Body of pancreas (tissue), 4 donors: ENCODE measurements around the gene FYB2. TPM values are rescaled to one million over a fixed set of nuclear protein-coding genes. Genes with fewer than 3 reads are reported as not detected.

Source experiments
- ATAC-seq: fragments of 150-250 bp; one replicate; pipeline ENCODE4 v1.9.1; 2016
- DNase-seq, 4 donors: peaks; one replicate each; pipeline ENCODE4 v3.0.0-alpha.2; 2019
- H3K27ac ChIP-seq, 4 donors: fragments of 200-600 bp; sonication (generic); 1 replicate in 3 of 4; 2 replicates in 1 of 4; pipeline versions ENCODE4 v1.5.1 to v1.6.1; 2016 to 2019; ENCODE audit warnings: mild to moderate bottlenecking in 1 of 4, mixed read lengths in 1 of 4, moderate library complexity in 1 of 4
- H3K27me3 ChIP-seq, 2 donors: fragments of 200-600 bp; sonication (generic); one replicate each; pipeline ENCODE4 v1.6.0; 2016; ENCODE audit warnings: mild to moderate bottlenecking in 1 of 2
- H3K36me3 ChIP-seq, 2 donors: fragments of 200-600 bp; sonication (generic); replicated peaks in 1 of 2; 2 replicates each; pipeline ENCODE4 v1.5.1; 2016; ENCODE audit warnings: low read depth in 2 of 2; ENCODE audit not compliant: insufficient read depth in 1 of 2
- H3K4me1 ChIP-seq: fragments of 200-600 bp; sonication (generic); one replicate; pipeline ENCODE4 v1.6.0; 2016
- H3K4me3 ChIP-seq, 2 donors: fragments of 200-600 bp; sonication (generic); 1 replicate in 1 of 2; 2 replicates in 1 of 2; pipeline ENCODE4 v1.5.1; 2016 to 2019
- H3K9me3 ChIP-seq, 3 donors: fragments of 200-600 bp; sonication (generic); 1 replicate in 2 of 3; 2 replicates in 1 of 3; pipeline ENCODE4 v1.5.1; 2016
- CTCF ChIP-seq, 7 experiments: fragments of 450-650 bp in 4 of 7; fragments of 200-600 bp in 3 of 7; sonication (generic) in 3 of 7; IDR thresholded peaks; one replicate each; pipeline ENCODE4 v1.5.1; 2016 to 2019; ENCODE audit warnings: antibody characterized with exemption in 7 of 7
- POLR2A ChIP-seq, 3 donors: fragments of 450-650 bp; IDR thresholded peaks; one replicate each; pipeline ENCODE4 v1.6.1; 2016; ENCODE audit warnings: antibody characterized with exemption in 3 of 3, mild to moderate bottlenecking in 2 of 3
- WGBS, 2 donors: methylation state at CpG; one replicate each; pipeline ENCODE4 v1.1.5; 2017; 5-methylcytosine and 5-hydroxymethylcytosine counted together
- intact Hi-C: fragments of 100-400 bp; cut with DNase I; formaldehyde crosslinking; loops from one replicate; pipeline ENCODE4 v1.15.1; 2023
- total RNA-seq, 2 donors: library from RNA; depleted of rRNA; stranded (reverse); fragments of >200 nt; gene quantifications; one replicate each; pipeline ENCODE4 v1.1.0, GENCODE V29; 2016

FYB2 gene
- total RNA-seq, 2 donors from 2014 or later, result 2.3 to 3.4 TPM

GRCh38 chr1:56672579-56672978, 146.6 kb downstream of the FYB2 start:
- DNase-seq, result no peak
- Histone ChIP-seq H3K36me3 (no peaks in the 10 kb centered on the region), H3K4me1 (no peaks in the 10 kb centered on the region), H3K27ac (no peak overlapping the region), H3K4me3 (no peak overlapping the region), H3K27me3 (no peaks in the 10 kb centered on the region), H3K9me3 (no peaks in the 10 kb centered on the region)
- no peak for TF ChIP-seq CTCF (IDR thresholded peaks at IDR 0.05)
- TF ChIP-seq POLR2A (IDR thresholded peaks at IDR 0.05), result no peak
- intact Hi-C loops, result no loop called here
- ATAC-seq, result no peak
- 44 to 80% methylated on average over 1 of the region's 1 CpG for WGBS, 2 donors

GRCh38 chr1:56671542-56671941, 147.7 kb downstream of the FYB2 start:
- intact Hi-C loops, result no loop called here

GRCh38 chr1:56671085-56671484, 148.1 kb downstream of the FYB2 start:
- Histone ChIP-seq H3K4me1 (no peaks in the 10 kb centered on the region), H3K4me3 (no peak overlapping the region), H3K27me3 (no peaks in the 10 kb centered on the region), H3K36me3 (no peaks in the 10 kb centered on the region), H3K9me3 (no peaks in the 10 kb centered on the region), H3K27ac (no peak overlapping the region)
- no peak for TF ChIP-seq CTCF (IDR thresholded peaks at IDR 0.05)
- no peak for TF ChIP-seq POLR2A (IDR thresholded peaks at IDR 0.05)
- DNase-seq (no peak), ATAC-seq (no peak)
- WGBS, 2 donors, result 93 to 94% methylated on average over 4 of the region's 4 CpGs
- intact Hi-C loops, result no loop called here

More at GRCh38 chr1:56671542-56671941, 147.7 kb downstream of the FYB2 start:
- H3K4me1 ChIP-seq, result no peaks in the 10 kb centered on the region
- H3K4me3 ChIP-seq, result no peak overlapping the region
- DNase-seq, result no peak
- TF ChIP-seq POLR2A (IDR thresholded peaks at IDR 0.05) (no peak), CTCF (IDR thresholded peaks at IDR 0.05) (no peak)
- WGBS, 2 donors, result 89 to 95% methylated on average over 2 of the region's 2 CpGs
- no peak for ATAC-seq
- no peaks in the 10 kb centered on the region for H3K9me3 ChIP-seq
- no peaks in the 10 kb centered on the region for H3K27me3 ChIP-seq
- no peaks in the 10 kb centered on the region for H3K36me3 ChIP-seq
- no peak overlapping the region for H3K27ac ChIP-seq

GRCh38 chr1:56670350-56670749, 148.9 kb downstream of the FYB2 start:
- Histone ChIP-seq H3K9me3 (no peaks in the 10 kb centered on the region), H3K36me3 (no peaks in the 10 kb centered on the region), H3K4me3 (no peak overlapping the region), H3K27ac (no peak overlapping the region), H3K4me1 (no peaks in the 10 kb centered on the region), H3K27me3 (no peaks in the 10 kb centered on the region)
- ATAC-seq (no peak), DNase-seq (no peak)
- TF ChIP-seq CTCF (IDR thresholded peaks at IDR 0.05) (no peak), POLR2A (IDR thresholded peaks at IDR 0.05) (no peak)
- intact Hi-C loops, result no loop called here
- 36 to 80% methylated on average over 2 of the region's 2 CpGs for WGBS, 2 donors

Other genes starting within 250 kb of the FYB2 start
- gene PLPP3, start 239.8 kb downstream of the FYB2 start, total RNA-seq, result 10 to 100 TPM; 35.8 to 52.7 TPM
- 1 to 10 TPM; 3.3 to 7.5 TPM for gene PRKAA2, start 174.1 kb downstream of the FYB2 start, total RNA-seq
- not detected for gene C8A, start 35.4 kb upstream of the FYB2 start, total RNA-seq
- gene C8B, start 146.6 kb upstream of the FYB2 start, total RNA-seq, result not detected